Epithelial cell of esophagus (primary cell): ENCODE data around the gene CHPF2.

Experiments used
- DNase-seq: peaks from one replicate; pipeline ENCODE4 v3.0.0; 2010; ENCODE audit warnings: low read depth
- H3K4me3 ChIP-seq: 2 replicates; pipeline ENCODE4 v1.5.1; 2011; ENCODE audit warnings: mild to moderate bottlenecking, low read length, control low read depth
- CTCF ChIP-seq: IDR thresholded peaks from 2 replicates; pipeline ENCODE4 v1.5.1; 2011; ENCODE audit warnings: low read depth, mild to moderate bottlenecking, low read length, control low read depth, inconsistent platforms; ENCODE audit not compliant: insufficient read depth; ENCODE audit errors: missing control alignments

CHPF2 gene

GRCh38 chr7:151191544-151191943 lies 40.7 kb upstream of the CHPF2 start:
- no peak for TF ChIP-seq CTCF
- DNase-seq = no peak
- no peak overlapping the region for H3K4me3 ChIP-seq

GRCh38 chr7:151192002-151192539 lies 40.2 kb upstream of the CHPF2 start:
- DNase-seq = no peak
- no peak overlapping the region for H3K4me3 ChIP-seq
- no peak for TF ChIP-seq CTCF

GRCh38 chr7:151193203-151193978 lies 38.9 kb upstream of the CHPF2 start:
- H3K4me3 ChIP-seq = no peak overlapping the region
- no peak for TF ChIP-seq CTCF
- no peak for DNase-seq

GRCh38 chr7:151194188-151194587 lies 38.1 kb upstream of the CHPF2 start:
- no peak for DNase-seq
- no peak for TF ChIP-seq CTCF
- no peak overlapping the region for H3K4me3 ChIP-seq

- TF ChIP-seq CTCF = no peak
- DNase-seq = no peak
- no peak overlapping the region for H3K4me3 ChIP-seq
These were observed 36.5 kb upstream of the CHPF2 start for GRCh38 chr7:151195616-151196450.

GRCh38 chr7:151197932-151198331 lies 34.4 kb upstream of the CHPF2 start:
- no peak overlapping the region for H3K4me3 ChIP-seq
- no peak for DNase-seq
- TF ChIP-seq CTCF = no peak
